HepG2 (cell line): ENCODE data around the gene ZNF274. TPM values are rescaled to one million over a fixed set of nuclear protein-coding genes. Genes with fewer than 3 reads are reported as not detected.

Experiments
- BCL6 ChIP-seq: IDR thresholded peaks from 2 replicates; pipeline ENCODE4 v1.6.1; 2016; ENCODE audit warnings: missing genetic modification reagents, missing compliant biosample characterization
- CBFB ChIP-seq: sonication (generic); formaldehyde crosslinking; IDR thresholded peaks from 2 replicates; pipeline ENCODE4 v1.4.0; 2020; ENCODE audit warnings: missing genetic modification reagents
- GABPB1 ChIP-seq: IDR thresholded peaks from 2 replicates; pipeline ENCODE4 v1.6.1; 2016; ENCODE audit warnings: mild to moderate bottlenecking, missing genetic modification reagents, moderate library complexity, missing compliant biosample characterization
- HNRNPK ChIP-seq: fragments of 200-400 bp; formaldehyde crosslinking; IDR thresholded peaks from 2 replicates; pipeline ENCODE4 v1.6.1; 2018; ENCODE audit warnings: low read length, low read depth, moderate library complexity, mild to moderate bottlenecking; ENCODE audit not compliant: poor library complexity, severe bottlenecking
- JARID2 ChIP-seq: sonication (generic); formaldehyde crosslinking; IDR thresholded peaks from 2 replicates; pipeline ENCODE4 v1.8.1; 2023; ENCODE audit warnings: missing genetic modification reagents, inconsistent platforms; ENCODE audit not compliant: insufficient replicate concordance
- KAT7 ChIP-seq: IDR thresholded peaks from 2 replicates; pipeline ENCODE4 v1.6.1; 2018; ENCODE audit warnings: borderline replicate concordance, missing compliant biosample characterization
- MED8 ChIP-seq: sonication (generic); formaldehyde crosslinking; IDR thresholded peaks from 2 replicates; pipeline ENCODE4 v1.8.1; 2023; ENCODE audit warnings: mild to moderate bottlenecking, missing genetic modification reagents; ENCODE audit not compliant: insufficient replicate concordance
- MXD4 ChIP-seq: IDR thresholded peaks from 2 replicates; pipeline ENCODE4 v1.6.1; 2016; ENCODE audit warnings: mild to moderate bottlenecking, missing biosample characterization, missing genetic modification reagents
- RAD21 ChIP-seq: fragments of 450-650 bp; formaldehyde crosslinking; IDR thresholded peaks from 2 replicates; pipeline ENCODE4 v1.5.0; 2020; ENCODE audit warnings: mild to moderate bottlenecking
- RARA ChIP-seq: IDR thresholded peaks from 2 replicates; pipeline ENCODE4 v1.6.1; 2016; ENCODE audit warnings: missing genetic modification reagents, missing compliant biosample characterization
- REPIN1 ChIP-seq: sonication (generic); formaldehyde crosslinking; IDR thresholded peaks from 2 replicates; pipeline ENCODE4 v1.8.0; 2022; ENCODE audit warnings: missing genetic modification reagents, low read depth, mild to moderate bottlenecking, borderline replicate concordance
- TSC22D2 ChIP-seq: sonication (generic); formaldehyde crosslinking; IDR thresholded peaks from 2 replicates; pipeline ENCODE4 v1.5.1; 2020; ENCODE audit warnings: missing genetic modification reagents, mild to moderate bottlenecking, borderline replicate concordance
- ZBTB46 ChIP-seq: sonication (generic); formaldehyde crosslinking; IDR thresholded peaks from 2 replicates; pipeline ENCODE4 v1.4.0; 2020; ENCODE audit warnings: mild to moderate bottlenecking, missing genetic modification reagents, borderline replicate concordance
- ZMAT5 ChIP-seq: sonication (generic); formaldehyde crosslinking; IDR thresholded peaks from 2 replicates; pipeline ENCODE4 v1.5.0; 2020; ENCODE audit warnings: mild to moderate bottlenecking, low read depth, missing genetic modification reagents, borderline replicate concordance
- ZNF20 ChIP-seq: sonication (generic); formaldehyde crosslinking; IDR thresholded peaks from 2 replicates; pipeline ENCODE4 v1.4.0; 2020; ENCODE audit warnings: mild to moderate bottlenecking, moderate library complexity, missing genetic modification reagents
- ZNF33B ChIP-seq: sonication (generic); formaldehyde crosslinking; IDR thresholded peaks from 2 replicates; pipeline ENCODE4 v1.5.1; 2020; ENCODE audit warnings: mild to moderate bottlenecking, missing genetic modification reagents
- ZNF446 ChIP-seq: sonication (generic); formaldehyde crosslinking; IDR thresholded peaks from 2 replicates; pipeline ENCODE4 v1.5.0; 2020; ENCODE audit warnings: mild to moderate bottlenecking, missing genetic modification reagents
- ZNF484 ChIP-seq: sonication (generic); formaldehyde crosslinking; IDR thresholded peaks from 2 replicates; pipeline ENCODE4 v1.5.1; 2020; ENCODE audit warnings: mild to moderate bottlenecking, low read depth, missing genetic modification reagents, borderline replicate concordance
- ZNF609 ChIP-seq: sonication (generic); formaldehyde crosslinking; IDR thresholded peaks from 2 replicates; pipeline ENCODE4 v1.4.0; 2020; ENCODE audit warnings: mild to moderate bottlenecking, missing genetic modification reagents, borderline replicate concordance
- ZUFSP ChIP-seq: sonication (generic); formaldehyde crosslinking; IDR thresholded peaks from 2 replicates; pipeline ENCODE4 v1.9.0; 2021; ENCODE audit warnings: missing genetic modification reagents, mild to moderate bottlenecking, borderline replicate concordance
- polyA plus RNA-seq, 8 experiments: library from polyadenylated mRNA; depleted of rRNA in 3 of 8; stranded (reverse) in 7 of 8; unstranded in 1 of 8; fragments of >200 nt; fragmentation: Illumina TruSeq in 4 of 8; extraction: Trizol in 4 of 8; gene quantifications; 2 replicates each; pipeline versions ENCODE4 v1.2.1 to v1.2.3, GENCODE V29; 2011 to 2016; ENCODE audit warnings: low read depth in 4 of 8, missing spikeins in 1 of 8, mixed read lengths in 1 of 8; ENCODE audit not compliant: insufficient read depth in 1 of 8
- total RNA-seq, 5 experiments: library from RNA; depleted of rRNA; stranded (reverse); fragments of >200 nt; fragmentation: Illumina TruSeq; extraction: Trizol; gene quantifications; 2 replicates each; pipeline ENCODE4 v1.2.3, GENCODE V29; 2016; ENCODE audit warnings: low read depth in 1 of 5

Gene ZNF274
- total and polyA plus RNA-seq, 2 of the 13 experiments (the other 11 are each of a cell fraction or from before 2014, with no cell fraction given) = 16.1 to 23.0 TPM

GRCh38 chr19:58182989-58183816 lies at the start of gene ZNF274 (continued):
- no peak for TF ChIP-seq ZMAT5 (CRISPR knock-in tag)
- TF ChIP-seq ZUFSP = no peak
- no peak for TF ChIP-seq ZNF33B
- peak; percentile 32; the same call in 1 of the 2 replicates for TF ChIP-seq RAD21 (CRISPR knock-in tag)
- TF ChIP-seq ZNF446 (CRISPR knock-in tag) = peak; percentile 39; the same call in 1 of the 2 replicates
- no peak for TF ChIP-seq ZNF20 (CRISPR knock-in tag)
- TF ChIP-seq TSC22D2 (CRISPR knock-in tag) = peak; percentile 34; the same call in 1 of the 2 replicates
- TF ChIP-seq RARA (CRISPR knock-in tag) = peak; percentile 22; the same call in 1 of the 2 replicates
- no peak; the same call in none of the 2 replicates for TF ChIP-seq MXD4 (CRISPR knock-in tag)
- TF ChIP-seq HNRNPK = peak; percentile 50
- 0 out of 2 replicates have a peak, but pooled peaks have one; percentile 47 for TF ChIP-seq KAT7 (CRISPR knock-in tag)
- peak; percentile 91 for TF ChIP-seq GABPB1 (CRISPR knock-in tag)
- TF ChIP-seq ZNF484 (CRISPR knock-in tag) = no peak
- TF ChIP-seq REPIN1 (CRISPR knock-in tag) = peak; percentile 96
- peak; percentile 86 for TF ChIP-seq CBFB (CRISPR knock-in tag)
- TF ChIP-seq ZBTB46 (CRISPR knock-in tag) = peak; percentile 80; the same call in 1 of the 2 replicates
- TF ChIP-seq MED8 (CRISPR knock-in tag) = peak; percentile 65
- TF ChIP-seq ZNF609 (CRISPR knock-in tag) = no peak; the same call in 1 of the 2 replicates
- no peak for TF ChIP-seq JARID2
- peak; percentile 28; the same call in 1 of the 2 replicates for TF ChIP-seq BCL6 (CRISPR knock-in tag)
